GM19467 (cell line): ENCODE data around the gene IGF2BP2.
"Not testable (repeated sequence)": the region's sequence is repeated elsewhere in the genome, so short reads cannot be mapped to it uniquely, and the experiment has no call there.

Experiments used
- ATAC-seq: cut with Tn5 transposase; IDR thresholded peaks from one replicate; pipeline ENCODE4 v1.9.1; 2021; ENCODE audit warnings: mild to moderate bottlenecking, moderate library complexity; ENCODE audit not compliant: unreplicated experiment

The IGF2BP2 gene

GRCh38 chr3:185807445-185808068 lies 17.3 kb downstream of the IGF2BP2 start:
- ATAC-seq = no peak

- not testable (repeated sequence) for ATAC-seq
Observed at GRCh38 chr3:185798831-185799110, 26.1 kb downstream of the IGF2BP2 start.

- no peak for ATAC-seq
Observed at GRCh38 chr3:185797993-185798830, 26.6 kb downstream of the IGF2BP2 start.

GRCh38 chr3:185797108-185797881 lies 27.5 kb downstream of the IGF2BP2 start:
- ATAC-seq = no peak

GRCh38 chr3:185796431-185797107 lies 28.3 kb downstream of the IGF2BP2 start:
- ATAC-seq = no peak

DNA sequence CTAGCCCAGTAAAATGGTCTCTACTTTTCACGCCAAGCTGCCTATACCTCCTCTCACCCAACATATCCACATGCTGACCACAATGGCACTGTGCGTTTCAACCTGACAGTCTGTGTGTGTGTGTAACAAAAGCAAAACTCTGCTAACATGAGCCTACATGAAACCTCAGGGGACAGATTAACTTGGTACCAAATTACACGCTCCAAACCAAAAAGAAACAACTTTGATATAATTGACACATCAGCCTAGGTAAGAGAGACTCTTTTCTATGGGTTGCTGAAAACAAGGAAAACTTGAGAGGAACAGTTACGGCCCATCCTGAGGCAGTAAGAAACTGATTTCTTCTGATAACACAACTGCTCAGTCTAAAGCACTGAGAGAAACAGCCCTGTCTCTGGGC lies 31.5 kb downstream of the IGF2BP2 start:
- ATAC-seq = no peak

GRCh38 chr3:185792955-185793354 lies 31.9 kb downstream of the IGF2BP2 start:
- no peak for ATAC-seq

GRCh38 chr3:185789891-185790830 lies 34.7 kb downstream of the IGF2BP2 start:
- no peak for ATAC-seq

- no peak for ATAC-seq
Observed at GRCh38 chr3:185789134-185789533, 35.7 kb downstream of the IGF2BP2 start.

- ATAC-seq = no peak
Observed at GRCh38 chr3:185788292-185788691, 36.5 kb downstream of the IGF2BP2 start.

- ATAC-seq = no peak
Observed at GRCh38 chr3:185786956-185787877, 37.6 kb downstream of the IGF2BP2 start.

DNA sequence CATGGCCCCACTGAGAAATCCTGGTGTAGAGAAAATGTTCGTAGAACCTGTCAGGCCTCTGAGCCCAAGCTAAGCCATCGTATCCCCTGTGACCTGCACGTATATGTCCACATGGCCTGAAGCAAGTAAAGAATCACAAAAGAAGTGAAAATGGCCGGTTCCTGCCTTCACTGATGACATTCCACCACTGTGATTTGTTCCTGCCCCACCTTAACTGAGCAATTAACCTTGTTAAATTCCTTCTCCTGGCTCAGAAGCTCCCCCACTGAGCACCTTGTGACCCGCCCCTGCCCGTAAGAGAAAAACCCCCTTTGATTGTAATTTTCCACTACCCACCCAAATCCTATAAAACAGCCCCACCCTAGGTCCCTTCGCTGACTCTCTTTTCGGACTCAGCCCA lies 38.6 kb downstream of the IGF2BP2 start:
- ATAC-seq = not testable (repeated sequence)

GRCh38 chr3:185784317-185784716 lies 40.5 kb downstream of the IGF2BP2 start:
- no peak for ATAC-seq

GRCh38 chr3:185781759-185782158 lies 43.1 kb downstream of the IGF2BP2 start:
- ATAC-seq = no peak

GRCh38 chr3:185779461-185779860 lies 45.4 kb downstream of the IGF2BP2 start:
- no peak for ATAC-seq

DNA sequence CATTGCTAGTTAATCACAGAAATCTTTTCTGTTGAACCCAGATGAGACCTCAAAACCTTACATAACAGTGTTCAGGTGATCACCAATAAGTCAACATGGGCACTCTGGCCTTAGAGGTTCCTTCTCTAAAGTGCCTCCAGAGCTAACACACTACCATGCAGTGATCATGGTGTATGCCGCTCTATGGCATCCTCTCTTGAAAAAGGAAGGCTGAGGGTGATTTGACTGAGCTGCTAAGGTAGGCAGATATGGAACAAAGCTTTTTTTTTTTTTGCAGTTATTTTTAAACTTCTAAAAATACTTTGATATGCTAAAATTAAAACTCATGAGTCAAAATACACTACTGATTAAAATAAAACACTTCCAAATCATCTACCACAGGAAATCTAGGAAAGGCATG lies 46.0 kb downstream of the IGF2BP2 start:
- ATAC-seq = no peak

GRCh38 chr3:185778094-185778493 lies 46.7 kb downstream of the IGF2BP2 start:
- ATAC-seq = no peak

GRCh38 chr3:185770109-185770508 lies 54.7 kb downstream of the IGF2BP2 start:
- ATAC-seq = no peak

GRCh38 chr3:185768578-185768982 lies 56.3 kb downstream of the IGF2BP2 start:
- not testable (repeated sequence) for ATAC-seq
